GM12891 (cell line): ENCODE measurements around the gene ZNF808.
"Not testable (repeated sequence)": the region's sequence is repeated elsewhere in the genome, so short reads cannot be mapped to it uniquely, and the experiment has no call there.

ENCODE experiments used
- POLR2A ChIP-seq: IDR thresholded peaks from 2 replicates; pipeline ENCODE4 v1.6.1; 2011; ENCODE audit warnings: low read depth, low read length, control low read depth
- POLR2AphosphoS5 ChIP-seq: IDR thresholded peaks from 2 replicates; pipeline ENCODE4 v1.6.1; 2011; ENCODE audit warnings: low read depth, low read length, control low read depth
- POU2F2 ChIP-seq: IDR thresholded peaks from 2 replicates; pipeline ENCODE4 v1.6.1; 2011; ENCODE audit warnings: low read depth, mild to moderate bottlenecking, control low read depth, low read length, moderate library complexity
- SPI1 ChIP-seq: IDR thresholded peaks from 2 replicates; pipeline ENCODE4 v1.6.1; 2011; ENCODE audit warnings: low read depth, low read length, control low read depth
- TAF1 ChIP-seq: IDR thresholded peaks from 2 replicates; pipeline ENCODE4 v1.6.1; 2011; ENCODE audit warnings: low read depth, low read length, control low read depth

DNA sequence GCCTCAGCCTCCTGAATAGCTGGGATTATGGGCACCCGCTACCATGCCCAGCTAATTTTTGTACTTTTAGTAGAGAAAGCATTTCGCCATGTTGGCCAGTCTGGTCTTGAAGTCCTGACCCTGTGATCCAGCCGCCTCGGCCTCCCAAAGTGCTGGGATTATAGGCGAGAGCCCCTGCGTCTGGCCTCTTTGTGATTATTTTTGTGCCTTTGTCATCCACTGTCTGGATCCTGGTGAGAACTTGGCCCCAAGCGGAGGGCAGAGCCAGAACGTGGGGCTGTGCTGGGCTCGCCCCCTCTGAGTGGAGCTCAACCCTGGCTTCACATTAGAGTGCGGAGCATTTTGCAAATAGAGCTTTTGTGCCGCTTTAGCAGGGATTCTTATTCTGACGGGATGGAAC is 26.5 kb upstream of the ZNF808 start:
- not testable (repeated sequence) for TF ChIP-seq POLR2AphosphoS5, TAF1, SPI1, POLR2A, POU2F2
